GM21381 (cell line): ENCODE results near the gene DGKI.

Source experiments
- ATAC-seq: cut with Tn5 transposase; IDR thresholded peaks from one replicate; pipeline ENCODE4 v1.9.1; 2021; ENCODE audit warnings: mild to moderate bottlenecking, moderate library complexity; ENCODE audit not compliant: unreplicated experiment

Gene DGKI

GRCh38 chr7:137692399-137692798 is 154.4 kb downstream of the DGKI start:
- ATAC-seq: no peak

DNA sequence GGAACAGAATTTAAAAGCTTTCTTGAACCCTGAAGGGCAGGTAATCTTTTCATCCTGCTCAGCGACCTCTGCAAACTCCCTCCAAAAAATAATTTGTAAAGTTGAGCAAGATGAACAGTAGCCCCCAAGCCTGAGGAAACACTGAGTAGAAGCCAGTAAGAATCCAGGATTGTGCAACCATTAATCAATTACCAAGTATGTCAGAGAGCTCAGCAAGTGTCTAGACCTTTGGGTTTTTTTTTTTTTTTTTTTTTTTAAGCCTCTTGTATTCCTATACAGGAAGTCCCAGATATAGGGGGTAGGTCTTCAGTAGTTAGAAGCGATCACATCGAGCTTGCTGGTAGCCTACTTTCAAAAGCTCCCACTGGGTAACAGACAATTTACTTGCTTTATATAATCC is 155.2 kb downstream of the DGKI start:
- no peak for ATAC-seq

GRCh38 chr7:137690635-137691034 is 156.1 kb downstream of the DGKI start:
- no peak for ATAC-seq

DNA sequence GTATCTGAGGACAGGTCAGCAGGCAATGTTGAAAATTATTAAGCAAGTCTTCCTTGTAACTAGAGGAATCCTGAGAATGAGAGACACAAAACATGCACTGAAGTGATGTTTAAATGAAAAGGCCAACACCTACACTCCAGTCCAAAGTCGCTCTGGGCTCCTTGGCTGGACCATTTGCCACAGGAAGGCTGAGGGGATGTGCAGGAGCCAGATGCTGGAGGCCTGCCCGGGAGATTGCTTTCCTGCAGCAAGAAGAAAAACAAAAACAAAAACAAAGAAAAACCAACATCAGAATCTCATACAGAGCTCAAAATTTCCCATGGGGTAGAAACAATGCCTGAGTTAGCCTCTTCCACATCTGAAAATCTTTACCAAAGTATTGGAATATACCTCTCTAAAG is 157.0 kb downstream of the DGKI start:
- ATAC-seq: no peak

DNA sequence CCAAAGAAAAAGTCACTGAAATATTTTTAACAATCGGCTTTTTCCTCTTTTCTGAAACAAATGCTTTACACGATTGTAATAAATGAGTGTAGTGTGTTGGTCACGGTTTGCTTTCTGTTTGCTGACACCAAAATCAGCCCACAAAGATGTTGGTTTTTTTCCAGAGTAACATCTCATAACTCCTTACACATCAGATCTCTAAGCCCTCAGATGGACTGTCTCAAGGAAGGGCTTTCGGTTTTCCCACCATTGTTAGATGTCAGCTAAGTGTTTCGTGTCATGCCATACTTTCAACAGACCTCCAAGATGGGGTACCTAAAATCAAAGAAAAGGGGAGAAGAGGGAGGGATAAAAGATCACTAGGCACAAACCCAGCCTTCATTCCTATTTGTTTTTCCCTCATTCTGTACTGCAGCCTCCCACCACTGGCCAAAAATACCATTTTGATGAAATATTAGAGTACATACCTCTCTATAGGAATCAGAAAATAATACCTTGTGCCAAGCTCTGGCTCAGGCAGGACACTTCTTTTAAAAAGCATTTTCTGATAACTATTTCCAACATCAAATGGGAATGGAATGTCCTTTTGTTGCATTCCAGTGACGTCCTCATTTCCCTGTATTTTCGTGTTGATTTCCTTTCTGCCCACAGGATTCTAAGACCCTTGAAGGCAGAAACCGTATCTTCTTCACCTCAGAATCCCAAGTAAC is 159.1 kb downstream of the DGKI start:
- no peak for ATAC-seq

DNA sequence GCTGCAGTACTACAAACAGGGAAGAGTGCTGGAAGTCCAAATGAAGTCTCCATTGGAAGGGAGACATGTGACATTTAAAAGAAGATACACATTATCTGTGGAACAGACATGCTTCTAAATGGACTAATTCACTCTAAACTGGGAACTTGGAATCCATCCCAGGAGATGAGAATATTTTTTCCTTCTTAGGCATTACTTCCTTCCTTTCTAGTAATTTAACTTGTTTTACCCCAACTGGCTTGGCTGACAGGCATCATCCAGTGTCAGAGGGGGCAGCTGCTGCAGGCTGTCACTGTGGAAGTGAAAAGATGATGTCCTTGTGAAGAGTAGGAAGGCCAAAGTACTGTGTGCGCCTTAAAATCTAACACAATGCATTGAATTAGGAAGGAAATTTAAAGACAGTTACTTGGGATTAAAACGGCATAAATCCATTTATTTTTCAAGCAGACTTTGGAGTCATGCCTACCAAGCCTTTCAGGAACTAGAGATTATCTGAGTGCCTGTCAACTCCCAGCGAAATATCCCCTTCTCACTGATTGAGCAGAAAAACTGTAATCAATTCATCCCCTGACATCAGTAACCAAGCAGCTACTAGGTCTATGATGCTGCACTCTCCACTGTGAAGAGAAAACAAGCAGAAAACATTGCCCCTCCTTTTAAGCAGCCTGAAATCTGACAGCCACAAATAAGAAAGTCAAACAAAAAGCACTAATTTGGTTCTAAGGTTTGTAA is 161.2 kb downstream of the DGKI start:
- no peak for ATAC-seq

- ATAC-seq: no peak
These were observed 162.0 kb downstream of the DGKI start for GRCh38 chr7:137684776-137685175.

DNA sequence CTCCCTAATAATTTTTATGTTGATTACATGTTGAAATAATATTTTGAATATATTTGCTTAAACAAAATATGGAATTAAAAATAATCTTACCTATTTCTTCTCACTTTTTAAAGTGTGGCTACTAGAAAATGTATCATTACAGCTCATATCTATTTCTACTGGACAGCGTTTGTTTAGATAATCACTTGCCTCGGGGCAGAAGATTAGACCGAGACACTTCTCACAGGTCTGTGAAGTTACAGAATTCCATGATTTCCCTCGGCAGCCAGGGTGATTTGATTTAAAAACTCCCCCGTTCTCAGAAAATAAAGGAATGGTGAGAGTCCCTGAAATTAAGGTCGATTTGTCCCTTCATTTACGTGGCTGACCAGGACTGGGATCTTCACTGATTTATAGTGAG is 162.5 kb downstream of the DGKI start:
- ATAC-seq: no peak

- no peak for ATAC-seq
These were observed 164.2 kb downstream of the DGKI start for GRCh38 chr7:137682596-137682995.

GRCh38 chr7:137681657-137682562 is 164.9 kb downstream of the DGKI start:
- ATAC-seq: no peak

DNA sequence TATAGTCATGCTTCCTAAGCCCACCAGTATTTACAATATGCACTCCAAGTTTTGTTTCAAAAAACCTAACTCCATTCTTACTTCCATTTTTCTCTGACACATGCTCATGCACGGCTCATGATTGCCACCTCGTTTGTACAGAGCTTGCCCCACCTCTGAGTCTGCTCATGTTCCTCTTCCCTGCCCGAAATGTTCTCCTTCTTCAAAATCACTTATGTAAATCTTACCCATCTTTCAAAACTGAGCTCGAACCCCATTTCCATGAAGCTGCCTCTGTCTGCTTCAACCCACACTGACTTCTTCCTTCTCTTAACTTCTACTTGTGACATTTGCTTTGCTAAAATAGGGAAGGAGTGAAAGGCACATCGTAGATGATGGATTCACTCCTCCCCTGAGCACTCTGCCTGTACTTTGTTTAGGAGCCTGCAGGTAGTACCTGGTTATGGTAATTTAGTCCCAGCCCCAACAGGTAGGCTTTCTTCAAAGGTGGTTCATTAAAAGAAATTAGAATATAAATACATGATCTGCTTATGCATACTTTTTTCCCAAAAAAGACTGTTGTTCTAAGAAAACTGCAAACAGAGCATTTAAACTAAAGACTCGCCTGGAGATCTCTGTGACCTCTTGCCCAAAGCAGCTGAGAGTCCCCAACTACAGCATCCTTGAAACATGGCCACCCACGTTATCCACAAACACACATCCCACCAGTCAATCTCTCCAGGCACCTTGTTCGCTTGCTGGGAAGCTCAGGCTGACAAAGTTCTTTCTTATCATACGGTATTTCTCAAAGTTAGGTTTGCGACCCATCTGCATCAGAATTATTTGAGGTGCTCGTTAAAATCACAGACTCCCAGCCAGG is 172.0 kb downstream of the DGKI start:
- ATAC-seq: no peak

GRCh38 chr7:137674048-137674447 is 172.7 kb downstream of the DGKI start:
- ATAC-seq: no peak

DNA sequence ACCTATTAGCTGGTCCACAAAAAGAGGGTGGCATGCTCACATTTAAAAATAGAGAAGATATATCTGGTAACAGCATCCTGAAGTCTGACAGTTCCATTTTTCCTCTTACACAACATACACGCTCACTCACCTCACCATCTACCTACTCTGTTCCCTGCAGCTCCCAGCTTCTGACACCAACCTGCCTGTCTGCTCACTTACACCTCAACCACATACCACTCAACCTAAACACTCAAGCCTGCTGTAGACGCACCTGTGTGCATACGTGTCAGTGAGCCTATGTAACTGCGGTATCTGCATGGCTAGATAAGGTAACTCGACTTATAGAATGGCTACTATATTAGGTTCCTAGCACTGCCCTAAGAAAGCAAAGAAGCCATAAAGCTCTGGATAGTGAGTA is 174.9 kb downstream of the DGKI start:
- ATAC-seq: no peak

DNA sequence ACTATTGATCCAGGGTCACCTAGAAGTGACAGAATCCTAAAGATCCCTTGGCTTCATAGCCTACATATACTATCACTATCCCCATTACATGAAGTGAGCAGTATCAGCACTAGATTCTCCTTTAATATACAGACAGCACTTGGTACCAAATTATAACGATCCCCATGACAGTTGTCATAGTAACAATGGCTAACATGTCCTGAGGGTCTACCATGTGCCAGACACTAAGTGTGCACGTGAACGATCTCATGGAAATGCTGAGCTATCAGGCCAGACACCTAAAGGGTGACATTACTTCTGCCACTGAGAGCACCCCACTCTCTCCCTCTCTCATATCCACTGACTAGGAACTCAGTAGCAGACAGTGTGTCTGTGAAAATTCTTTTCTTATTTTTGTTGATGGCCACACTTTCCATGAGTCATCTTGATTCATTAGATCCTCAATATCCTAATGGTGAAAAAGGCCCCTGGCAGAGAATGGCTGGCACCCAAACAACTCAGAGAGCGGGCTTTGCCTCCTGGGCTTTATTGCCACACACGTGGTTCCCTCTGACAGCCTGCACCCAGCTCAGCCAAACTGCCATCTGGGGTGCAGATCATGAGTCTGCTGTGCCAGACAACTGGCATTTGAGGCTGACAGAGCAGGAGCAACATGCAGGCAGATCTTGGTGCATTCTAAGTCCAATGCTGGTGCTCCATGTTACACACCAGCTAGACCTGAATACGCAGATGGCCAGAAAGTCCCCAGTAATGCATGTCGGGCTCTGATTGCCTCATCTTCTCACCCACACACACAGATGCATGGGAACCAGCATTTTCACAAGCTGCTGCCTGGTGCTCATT is 176.3 kb downstream of the DGKI start:
- ATAC-seq: no peak

GRCh38 chr7:137669706-137670105 is 177.1 kb downstream of the DGKI start:
- ATAC-seq: no peak

- no peak for ATAC-seq
These were observed 178.4 kb downstream of the DGKI start for GRCh38 chr7:137668404-137668803.

- ATAC-seq: no peak
These were observed 179.0 kb downstream of the DGKI start for GRCh38 chr7:137667633-137668387.

DNA sequence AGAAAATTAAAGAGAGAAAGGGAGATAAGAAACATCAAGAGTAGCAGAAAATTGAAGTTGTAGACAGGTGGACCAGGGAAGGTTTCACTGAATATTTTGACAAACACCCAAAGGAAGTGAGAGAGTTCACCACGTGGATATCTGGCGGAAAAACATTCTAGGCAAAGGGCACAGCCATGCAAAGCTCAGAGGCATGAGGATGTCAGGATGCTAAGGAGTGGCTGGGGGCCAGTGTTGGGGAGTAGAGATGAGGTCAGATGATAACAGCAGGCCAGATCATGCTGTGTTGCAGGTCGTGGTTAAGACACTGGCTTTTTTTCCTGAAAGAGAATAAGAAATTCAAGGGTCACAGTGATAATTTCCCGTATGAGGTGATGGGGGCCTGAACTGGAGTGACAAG is 181.9 kb downstream of the DGKI start:
- ATAC-seq: no peak

DNA sequence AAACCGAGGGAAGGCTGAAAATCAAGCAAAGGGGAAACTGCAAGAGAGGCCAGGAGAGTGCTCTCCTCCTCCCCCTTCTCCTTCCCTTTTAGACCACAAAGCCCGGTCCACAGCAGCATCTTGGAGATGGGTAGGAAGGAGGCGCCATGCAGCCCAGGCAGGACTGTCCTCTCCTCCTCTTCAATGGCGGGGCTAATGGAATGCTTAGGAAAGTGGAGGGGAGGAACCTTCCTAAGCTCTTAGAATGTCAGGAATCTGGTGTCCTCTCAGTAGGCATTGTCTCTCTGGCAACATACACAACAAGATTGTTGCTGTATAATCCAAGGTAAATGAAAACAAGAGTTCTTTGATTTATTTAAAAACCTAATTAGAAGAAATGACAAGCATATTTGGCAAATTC is 185.1 kb downstream of the DGKI start:
- ATAC-seq: no peak
